Caki2 (cell line): ENCODE results near the gene CYP4F2. TPM values are rescaled to one million over a fixed set of nuclear protein-coding genes. Genes with fewer than 3 reads are reported as not detected.
"Not testable (repeated sequence)": the region's sequence is repeated elsewhere in the genome, so short reads cannot be mapped to it uniquely, and the experiment has no call there.

Source experiments
- DNase-seq: peaks from one replicate; pipeline ENCODE4 v3.0.0-alpha.2; 2015; ENCODE audit warnings: low read depth
- in situ Hi-C: cut with HindIII; loops from 2 replicates; pipeline ENCODE4 v1.10.0; 2016; ENCODE audit warnings: low sequenced_read_pairs, low pct_unique_long_range_greater_than_20kb, mixed read lengths
- total RNA-seq: library from RNA; depleted of rRNA; stranded (reverse); fragments of >200 nt; shearing (Covaris generic); gene quantifications from 2 replicates; pipeline ENCODE4 v1.2.3, GENCODE V29; 2014; ENCODE audit warnings: low replicate concordance

The CYP4F2 gene
- total RNA-seq, 1 experiment from 2014 or later, result not detected

- in situ Hi-C loops, result no loop called here
- no peak for DNase-seq
These were observed 28.0 kb downstream of the CYP4F2 start for GRCh38 chr19:15869873-15870272.

GRCh38 chr19:15869109-15869555 lies 28.7 kb downstream of the CYP4F2 start:
- DNase-seq, result peak; percentile 41
- in situ Hi-C loops, result no loop called here

DNA sequence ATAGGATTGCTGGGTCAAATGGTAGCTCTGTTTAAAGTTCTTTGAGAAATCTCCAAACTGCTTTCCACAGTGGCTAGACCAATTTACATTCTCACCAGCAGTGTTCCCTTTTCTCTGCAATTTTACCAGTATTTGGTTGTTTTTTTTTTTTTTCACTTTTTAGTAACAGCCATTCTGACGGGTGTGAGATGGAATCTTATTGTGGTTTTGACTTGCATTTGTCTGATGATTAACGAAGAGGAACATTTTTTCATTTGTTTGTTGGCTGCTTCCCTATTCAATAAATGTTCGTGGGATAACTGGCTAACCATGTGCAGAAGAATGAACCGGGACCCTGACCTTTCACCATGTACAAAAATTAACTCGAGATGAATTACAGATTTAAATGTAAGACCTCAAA lies 31.2 kb downstream of the CYP4F2 start:
- DNase-seq, result no peak
- in situ Hi-C loops, result no loop called here

DNA sequence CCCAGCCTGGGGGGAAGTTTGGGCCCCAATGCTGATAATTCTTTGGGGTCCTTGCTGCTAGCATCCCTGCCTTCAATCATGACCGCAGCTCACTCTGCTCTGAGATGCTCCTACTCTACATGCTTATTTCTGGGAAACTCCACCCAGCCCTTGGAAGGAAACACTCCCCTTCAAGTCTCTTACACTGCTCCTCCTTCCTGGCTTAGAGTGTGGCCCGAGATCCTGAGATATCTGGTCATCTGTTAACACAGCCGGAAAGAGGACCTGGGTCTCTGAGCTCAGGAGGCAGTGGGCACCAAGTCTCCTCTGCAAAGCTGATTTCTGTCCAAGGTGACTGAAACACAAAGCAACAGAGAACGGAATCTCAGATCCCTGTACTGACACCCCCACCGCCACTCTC lies 33.0 kb downstream of the CYP4F2 start:
- in situ Hi-C loops, result no loop called here
- no peak for DNase-seq

DNA sequence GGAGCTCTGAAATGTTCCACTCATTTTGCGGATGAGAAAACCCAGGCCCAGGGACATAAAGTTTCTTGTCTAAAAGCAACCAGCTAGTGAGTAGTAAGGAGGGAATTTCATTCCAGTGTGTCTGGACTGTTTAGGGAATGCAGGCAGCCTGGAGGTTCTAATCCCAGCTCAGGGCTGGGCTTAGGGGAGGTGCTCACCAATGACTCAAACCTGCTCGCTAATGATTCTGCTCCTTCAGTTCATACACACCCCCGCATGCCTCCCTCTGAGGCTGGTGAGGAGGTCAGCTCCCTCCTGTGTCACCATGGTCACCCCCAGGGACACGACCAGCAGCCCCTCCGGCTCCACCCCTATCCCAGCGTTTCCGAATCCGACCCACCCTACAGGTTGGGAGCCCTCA lies 34.6 kb downstream of the CYP4F2 start:
- DNase-seq, result no peak

GRCh38 chr19:15862444-15862843 lies 35.4 kb downstream of the CYP4F2 start:
- in situ Hi-C loops, result no loop called here
- DNase-seq, result no peak

More for the DNA sequence above, 34.6 kb downstream of the CYP4F2 start:
- in situ Hi-C loops, result no loop called here

GRCh38 chr19:15860522-15860921 lies 37.4 kb downstream of the CYP4F2 start:
- in situ Hi-C loops, result no loop called here
- no peak for DNase-seq

- no peak for DNase-seq
- in situ Hi-C loops, result no loop called here
These were observed 38.7 kb downstream of the CYP4F2 start for GRCh38 chr19:15859187-15859586.

DNA sequence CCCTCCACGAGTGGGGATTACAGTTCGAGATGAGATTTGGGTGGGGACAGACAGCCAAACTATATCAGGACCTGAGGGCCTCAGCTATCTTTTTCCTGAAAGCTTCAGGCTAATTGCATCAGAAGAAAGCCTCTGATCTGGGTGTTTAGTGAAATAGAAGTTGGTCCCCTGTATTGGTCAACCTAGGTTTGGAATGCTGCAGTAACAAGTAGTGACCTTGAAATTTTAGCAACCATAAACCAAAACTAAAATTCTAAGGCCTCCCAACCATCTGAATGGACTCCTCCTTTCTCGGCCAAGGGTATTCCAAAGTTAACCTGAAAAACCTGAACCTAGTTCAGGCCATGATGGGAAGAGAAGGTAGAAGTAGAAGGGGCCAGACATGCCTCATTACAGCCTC lies 47.5 kb downstream of the CYP4F2 start:
- in situ Hi-C loops, result no loop called here
- no peak for DNase-seq

GRCh38 chr19:15846923-15847322 lies 51.0 kb downstream of the CYP4F2 start:
- in situ Hi-C loops, result no loop called here
- no peak for DNase-seq

DNA sequence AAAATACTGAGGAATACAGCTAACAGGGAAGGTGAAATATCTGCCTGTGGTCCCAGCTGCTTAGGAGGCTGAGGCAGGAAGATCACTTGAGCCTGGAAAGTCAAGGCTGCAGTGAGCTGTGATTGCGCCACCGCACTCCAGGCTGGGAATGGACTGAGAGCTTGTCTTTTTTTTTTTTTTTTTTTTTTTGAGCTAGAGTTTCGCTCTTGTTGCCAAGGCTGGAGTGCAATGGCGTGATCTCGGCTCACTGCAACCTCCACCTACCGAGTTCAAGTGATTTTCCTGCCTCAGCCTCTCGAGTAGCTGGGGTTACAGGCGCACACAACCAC lies 54.0 kb downstream of the CYP4F2 start:
- in situ Hi-C loops, DNase-seq: not testable (repeated sequence)

DNA sequence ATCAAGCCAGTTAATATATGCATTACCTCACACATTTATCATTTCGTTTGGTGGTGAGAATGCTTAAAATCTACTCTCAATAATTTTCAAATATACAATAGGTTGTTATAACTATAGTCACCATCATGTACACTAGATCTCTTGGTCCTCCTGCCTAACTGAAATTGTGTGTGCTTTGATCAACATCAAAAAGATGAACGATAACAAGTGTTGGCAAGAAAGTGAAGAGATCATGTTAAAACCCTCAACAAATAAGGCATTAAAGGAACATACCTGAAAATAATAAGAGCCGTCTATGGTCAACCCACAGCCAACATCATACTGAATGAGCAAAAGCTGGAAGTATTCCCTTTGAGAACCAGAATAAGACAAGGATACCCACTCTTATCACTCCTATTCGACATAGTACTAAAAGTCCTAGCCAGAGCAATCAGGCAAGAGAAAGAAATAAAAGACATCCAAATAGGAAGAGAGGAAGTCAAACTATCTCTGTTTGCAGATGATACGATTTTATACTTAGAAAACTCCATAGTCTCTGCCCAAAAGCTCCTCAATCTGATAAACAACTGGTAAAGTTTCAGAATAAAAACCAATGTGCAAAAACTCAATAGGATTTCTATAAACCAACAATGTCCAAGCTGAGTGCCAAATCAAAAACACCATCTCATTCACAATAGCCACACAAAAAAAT lies 54.5 kb downstream of the CYP4F2 start:
- in situ Hi-C loops, result no loop called here
- DNase-seq, result no peak

DNA sequence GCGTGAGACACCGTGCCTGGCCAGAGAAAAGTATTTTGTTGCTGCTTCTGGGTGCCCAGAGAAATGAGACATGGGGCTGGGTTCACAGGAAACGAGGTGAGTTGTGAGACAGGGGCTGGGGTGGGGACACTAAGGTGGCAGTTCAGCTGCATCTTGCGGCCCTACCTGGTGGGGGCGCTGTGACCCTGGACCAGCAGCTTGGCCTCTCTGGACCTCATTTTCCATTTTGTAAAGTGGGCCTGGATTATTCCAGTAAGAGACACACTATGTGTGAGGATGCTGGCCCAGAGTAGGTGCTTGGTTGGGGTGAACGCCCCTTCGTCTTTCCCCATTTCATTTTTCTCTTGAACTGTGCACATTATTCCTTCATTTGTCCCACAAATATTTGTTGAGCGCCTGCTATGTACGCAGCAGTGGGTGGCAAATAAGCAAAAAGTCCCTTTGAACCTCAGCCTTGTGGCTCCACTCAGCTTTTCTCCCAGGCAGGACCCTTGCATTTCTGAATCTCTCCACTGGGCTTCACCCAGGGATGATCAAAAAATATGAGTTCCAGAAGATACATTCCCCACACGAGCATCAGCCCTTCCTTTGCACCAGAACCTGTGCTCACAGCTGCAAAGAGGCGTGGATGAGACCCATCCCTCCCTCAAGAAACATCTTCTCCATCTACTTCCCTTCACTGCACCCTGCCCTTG lies 55.9 kb downstream of the CYP4F2 start:
- in situ Hi-C loops, result no loop called here
- DNase-seq, result no peak

DNA sequence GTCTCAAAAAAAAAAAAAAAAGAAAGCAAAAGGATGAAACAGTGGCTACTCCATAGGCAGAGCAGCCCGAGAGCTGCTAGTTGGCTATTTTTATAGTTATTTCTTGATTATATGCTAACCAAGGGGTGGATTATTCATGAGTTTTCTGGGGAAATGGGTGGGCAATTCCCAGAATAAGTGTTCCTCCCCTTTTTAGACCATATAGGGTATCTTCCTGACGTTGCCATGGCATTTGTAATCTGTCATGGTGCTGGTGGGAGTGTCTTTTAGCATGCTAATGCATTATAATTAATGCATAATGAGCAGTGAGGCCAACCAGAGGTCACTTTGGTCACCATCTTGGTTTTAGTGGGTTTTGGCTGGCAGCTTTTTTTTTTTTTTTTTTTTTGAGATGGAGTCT lies 57.0 kb downstream of the CYP4F2 start:
- no peak for DNase-seq

GRCh38 chr19:15839888-15840287 lies 58.0 kb downstream of the CYP4F2 start:
- DNase-seq, in situ Hi-C loops: not testable (repeated sequence)

More for the DNA sequence above, 57.0 kb downstream of the CYP4F2 start:
- in situ Hi-C loops, result no loop called here

DNA sequence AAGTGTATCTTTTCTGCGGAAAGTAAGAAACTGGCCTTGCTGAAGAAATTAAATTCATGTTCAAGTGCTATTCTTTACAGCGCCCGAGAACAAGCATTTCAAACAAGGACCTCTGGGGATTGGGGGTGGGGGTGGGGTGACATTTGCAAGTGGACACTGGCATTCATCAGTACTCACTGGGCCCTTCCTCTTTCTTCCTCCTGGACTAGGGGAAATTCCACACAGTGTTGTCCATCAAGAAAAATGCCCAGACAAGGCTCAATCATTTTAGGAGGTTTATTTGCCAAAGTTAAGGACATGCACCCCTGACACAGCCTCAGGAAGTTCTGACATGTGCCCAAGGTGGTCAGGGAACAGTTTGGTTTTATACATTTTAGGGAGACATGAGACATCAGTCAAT lies 59.5 kb downstream of the CYP4F2 start:
- DNase-seq, result peak; percentile 2
- in situ Hi-C loops, result no loop called here

GRCh38 chr19:15837221-15837731 lies 60.6 kb downstream of the CYP4F2 start:
- DNase-seq, result peak; percentile 95
- in situ Hi-C loops, result no loop called here

DNA sequence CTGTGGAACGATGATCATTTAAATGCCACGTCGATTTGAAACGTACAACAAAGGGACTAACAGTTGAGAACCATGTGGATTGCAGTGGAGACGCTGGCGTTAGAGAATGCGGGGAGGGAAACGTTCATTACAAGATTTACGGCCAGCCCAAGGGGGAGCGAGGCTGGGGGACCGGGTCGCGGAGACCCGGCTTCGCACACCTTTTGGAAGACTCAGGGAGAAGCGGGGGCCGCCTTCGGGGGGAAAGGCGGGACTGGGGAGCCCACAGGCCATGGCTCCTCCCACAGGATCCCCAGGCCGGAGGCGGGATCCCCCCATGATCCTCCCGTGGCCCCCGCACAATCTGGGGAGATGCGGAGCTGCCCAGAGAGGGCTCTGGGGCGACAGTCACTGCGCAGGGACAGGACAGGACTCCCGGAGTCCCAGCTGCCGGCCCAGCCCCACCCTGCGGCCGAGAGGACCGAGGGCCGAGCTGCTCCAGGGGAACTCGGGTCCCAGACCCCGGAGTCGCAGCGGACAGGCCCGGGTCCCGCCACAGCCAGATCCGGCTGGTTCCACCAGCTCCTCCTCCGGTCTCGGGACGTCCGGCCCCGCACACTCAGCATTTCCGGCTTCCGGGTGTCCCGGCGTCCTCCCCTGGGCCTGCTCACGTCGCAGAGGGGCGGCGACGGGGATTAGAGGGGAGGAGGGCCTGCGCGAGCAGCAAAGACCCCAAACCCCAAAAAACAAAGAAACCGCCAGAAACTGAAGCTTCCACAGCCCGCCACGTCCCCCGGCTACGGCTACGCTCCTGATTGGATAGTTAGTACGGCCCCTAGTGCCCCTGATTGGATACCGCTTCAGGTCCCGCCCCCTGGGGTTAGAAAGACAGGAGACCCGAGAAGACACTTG lies 61.3 kb downstream of the CYP4F2 start:
- in situ Hi-C loops, result no loop called here
- peak; percentile 99 for DNase-seq
